GM23338 (cell line): ENCODE data around the gene RNF187. TPM values are rescaled to one million over a fixed set of nuclear protein-coding genes. Genes with fewer than 3 reads are reported as not detected.

ENCODE experiments used
- ATAC-seq: fragments of 200-7000 bp; cut with Tn5 transposase; 3 replicates; pipeline ENCODE4 v1.9.1; 2020
- DNase-seq: peaks from one replicate; pipeline ENCODE4 v3.0.0-alpha.2; 2015; ENCODE audit warnings: low spot score
- H2AFZ ChIP-seq: fragments of 200-600 bp; sonication (generic); 2 replicates; pipeline ENCODE4 v1.8.0; 2016; ENCODE audit warnings: antibody characterized with exemption, mild to moderate bottlenecking, moderate library complexity
- H3F3A ChIP-seq: fragments of 200-600 bp; sonication (generic); replicated peaks from 2 replicates; pipeline ENCODE4 v1.8.0; 2017; ENCODE audit warnings: antibody characterized with exemption, mixed run types, low read depth
- H3K27ac ChIP-seq: fragments of 200-600 bp; sonication (generic); 2 replicates; pipeline ENCODE4 v1.6.1; 2016; ENCODE audit warnings: low read depth
- H3K27me3 ChIP-seq: fragments of 200-600 bp; sonication (generic); 2 replicates; pipeline ENCODE4 v1.8.0; 2016; ENCODE audit warnings: mild to moderate bottlenecking, mixed run types, moderate library complexity; ENCODE audit not compliant: insufficient read depth
- H3K36me3 ChIP-seq: fragments of 200-600 bp; sonication (generic); 2 replicates; pipeline ENCODE4 v1.8.0; 2016; ENCODE audit warnings: mild to moderate bottlenecking; ENCODE audit not compliant: insufficient read depth
- H3K4me1 ChIP-seq: fragments of 200-600 bp; sonication (generic); 2 replicates; pipeline ENCODE4 v1.8.0; 2016; ENCODE audit warnings: mild to moderate bottlenecking, moderate library complexity; ENCODE audit not compliant: insufficient read depth
- H3K4me2 ChIP-seq: fragments of 200-600 bp; sonication (generic); 2 replicates; pipeline ENCODE4 v1.7.1; 2017; ENCODE audit warnings: mixed run types
- H3K4me3 ChIP-seq: fragments of 200-600 bp; sonication (generic); 2 replicates; pipeline ENCODE4 v1.6.1; 2016; ENCODE audit warnings: mixed run types
- H3K79me2 ChIP-seq: fragments of 200-600 bp; sonication (generic); replicated peaks from 2 replicates; pipeline ENCODE4 v1.8.0; 2017; ENCODE audit warnings: mild to moderate bottlenecking; ENCODE audit not compliant: insufficient read depth
- H3K9me2 ChIP-seq: fragments of 200-600 bp; sonication (generic); 2 replicates; pipeline ENCODE4 v1.8.0; 2017; ENCODE audit not compliant: insufficient read depth
- H4K20me1 ChIP-seq: fragments of 200-600 bp; sonication (generic); replicated peaks from 2 replicates; pipeline ENCODE4 v1.8.0; 2017; ENCODE audit warnings: mild to moderate bottlenecking; ENCODE audit not compliant: insufficient read depth
- H3K27ac Mint-ChIP-seq: 2 replicates; pipeline ENCODE4 v1.8.0; 2020; ENCODE audit warnings: inconsistent platforms, mild to moderate bottlenecking, moderate library complexity, mixed read lengths
- H3K27me3 Mint-ChIP-seq: 3 replicates; pipeline ENCODE4 v1.8.0; 2022; ENCODE audit warnings: low read depth, mild to moderate bottlenecking, moderate library complexity, mixed read lengths, inconsistent platforms; ENCODE audit not compliant: insufficient read depth, poor library complexity
- H3K36me3 Mint-ChIP-seq: 3 replicates; pipeline ENCODE4 v1.8.0; 2021; ENCODE audit warnings: low read depth, mild to moderate bottlenecking, inconsistent platforms, moderate library complexity, mixed read lengths
- H3K4me1 Mint-ChIP-seq: 3 replicates; pipeline ENCODE4 v1.8.0; 2020; ENCODE audit warnings: mild to moderate bottlenecking, inconsistent platforms, mixed read lengths
- H3K4me3 Mint-ChIP-seq: 3 replicates; pipeline ENCODE4 v1.8.0; 2021; ENCODE audit warnings: moderate library complexity, mild to moderate bottlenecking, inconsistent platforms, mixed read lengths
- H3K9me3 Mint-ChIP-seq: 3 replicates; pipeline ENCODE4 v1.8.0; 2020; ENCODE audit warnings: moderate library complexity, mild to moderate bottlenecking, inconsistent platforms, mixed read lengths
- CREB1 ChIP-seq: fragments of 250-450 bp; sonication (Bioruptor Pico); IDR thresholded peaks from 2 replicates; pipeline ENCODE4 v1.5.0; 2020; ENCODE audit warnings: low read depth, mild to moderate bottlenecking, moderate library complexity
- NANOG ChIP-seq: IDR thresholded peaks from 2 replicates; pipeline ENCODE4 v1.6.1; 2016; ENCODE audit warnings: antibody characterized with exemption, borderline replicate concordance
- ZNF114 ChIP-seq: fragments of 250-450 bp; sonication (Bioruptor Pico); IDR thresholded peaks from 2 replicates; pipeline ENCODE4 v1.5.0; 2020; ENCODE audit warnings: mild to moderate bottlenecking, moderate library complexity
- ZNF331 ChIP-seq: fragments of 250-450 bp; sonication (Bioruptor Pico); IDR thresholded peaks from 2 replicates; pipeline ENCODE4 v1.5.0; 2020; ENCODE audit warnings: low read depth, mild to moderate bottlenecking, moderate library complexity
- polyA plus RNA-seq: library from polyadenylated mRNA; unstranded; fragments of >200 nt; fragmentation: Nextera tagmentation; extraction: Ambion mirVana; gene quantifications from 2 replicates; pipeline ENCODE4 v1.2.1, GENCODE V29; 2016
- total RNA-seq: library from RNA; depleted of rRNA; stranded (reverse); fragments of >200 nt; shearing (Covaris generic); gene quantifications from 2 replicates; pipeline ENCODE4 v1.2.3, GENCODE V29; 2014
- TF ChIP-seq, protein P1 (sequence below), 2 experiments: fragments of 200-600 bp in 1 of 2; sonication (generic) in 1 of 2; conservative IDR thresholded peaks; 2 replicates each; pipeline versions ENCODE4 v1.5.1 to v1.6.1; 2016 to 2017; ENCODE audit warnings: antibody characterized with exemption in 2 of 2, low read depth in 2 of 2, mild to moderate bottlenecking in 2 of 2, moderate library complexity in 1 of 2
- TF ChIP-seq, protein P2 (sequence below): IDR thresholded peaks from 2 replicates; pipeline ENCODE4 v1.6.1; 2016; ENCODE audit warnings: antibody characterized with exemption
- TF ChIP-seq, protein P3 (sequence below): IDR thresholded peaks from one replicate; pipeline ENCODE4 v1.6.1; 2018; ENCODE audit warnings: antibody characterized with exemption; ENCODE audit not compliant: unreplicated experiment

The RNF187 gene
- total and polyA plus RNA-seq, 2 experiments from 2014 or later, result 24.8 to 55.3 TPM

DNA sequence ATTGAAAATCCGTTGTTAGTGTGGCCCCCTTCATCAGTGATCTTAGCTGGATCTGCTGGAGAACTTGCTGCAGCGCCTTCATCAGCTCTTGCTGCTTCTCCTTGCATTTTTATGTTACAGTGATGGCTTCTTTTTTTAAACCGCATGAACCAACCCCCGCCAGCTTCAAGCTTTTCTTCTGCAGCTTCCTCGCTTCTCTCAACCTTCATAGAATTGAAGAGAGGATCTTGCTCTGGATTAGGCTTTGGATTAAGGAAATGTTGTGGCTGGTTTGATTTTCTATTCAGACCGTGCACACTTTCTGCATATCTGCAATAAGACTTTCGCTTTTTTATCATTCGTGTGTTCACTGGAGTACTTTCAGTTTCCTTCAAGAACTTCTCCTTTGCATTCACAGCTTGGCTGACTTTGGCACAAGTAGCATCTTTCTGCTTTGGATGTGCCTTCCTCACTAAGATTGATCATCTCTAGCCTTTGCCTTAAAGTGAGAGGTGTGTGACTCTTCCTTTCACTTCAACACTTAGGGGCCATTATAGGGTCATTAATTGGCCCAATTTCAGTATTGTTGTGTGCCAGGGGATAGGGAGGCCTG lies 13.1 kb downstream of the RNF187 start:
- no peak overlapping the region; the same call in 2 of the 3 replicates for H3K4me3 Mint-ChIP-seq
- Histone ChIP-seq H3K27ac (no peak overlapping the region), H3K4me1 (peaks cover 14% of the 10 kb centered on the region), H3K36me3 (no peaks in the 10 kb centered on the region), H3F3A (no peaks in the 10 kb centered on the region), H3K27me3 (peaks cover 45% of the 10 kb centered on the region), H3K9me2 (no peaks in the 10 kb centered on the region), H4K20me1 (0 out of 2 replicates have a peak, but pooled peaks cover 4% of the 10 kb centered on the region), H3K79me2 (no peaks in the 10 kb centered on the region), H2AFZ (no peak overlapping the region), H3K4me2 (peak overlapping the region; percentile 25; the same call in 1 of the 2 replicates), H3K4me3 (peak overlapping the region; percentile 8; the same call in 1 of the 2 replicates)
- no peak for TF ChIP-seq ZNF114
- no peak for TF ChIP-seq NANOG
- TF ChIP-seq, protein P1, sequence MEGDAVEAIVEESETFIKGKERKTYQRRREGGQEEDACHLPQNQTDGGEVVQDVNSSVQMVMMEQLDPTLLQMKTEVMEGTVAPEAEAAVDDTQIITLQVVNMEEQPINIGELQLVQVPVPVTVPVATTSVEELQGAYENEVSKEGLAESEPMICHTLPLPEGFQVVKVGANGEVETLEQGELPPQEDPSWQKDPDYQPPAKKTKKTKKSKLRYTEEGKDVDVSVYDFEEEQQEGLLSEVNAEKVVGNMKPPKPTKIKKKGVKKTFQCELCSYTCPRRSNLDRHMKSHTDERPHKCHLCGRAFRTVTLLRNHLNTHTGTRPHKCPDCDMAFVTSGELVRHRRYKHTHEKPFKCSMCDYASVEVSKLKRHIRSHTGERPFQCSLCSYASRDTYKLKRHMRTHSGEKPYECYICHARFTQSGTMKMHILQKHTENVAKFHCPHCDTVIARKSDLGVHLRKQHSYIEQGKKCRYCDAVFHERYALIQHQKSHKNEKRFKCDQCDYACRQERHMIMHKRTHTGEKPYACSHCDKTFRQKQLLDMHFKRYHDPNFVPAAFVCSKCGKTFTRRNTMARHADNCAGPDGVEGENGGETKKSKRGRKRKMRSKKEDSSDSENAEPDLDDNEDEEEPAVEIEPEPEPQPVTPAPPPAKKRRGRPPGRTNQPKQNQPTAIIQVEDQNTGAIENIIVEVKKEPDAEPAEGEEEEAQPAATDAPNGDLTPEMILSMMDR (conservative IDR thresholded peaks at IDR 0.05; ENCODE audit: low read depth in 2 of 2), result no peak
- no peak for TF ChIP-seq CREB1 (CRISPR knock-in tag)
- no peaks in the 10 kb centered on the region; the same call in 2 of the 3 replicates for H3K36me3 Mint-ChIP-seq
- H3K27ac Mint-ChIP-seq, result no peak overlapping the region
- no peak for ATAC-seq
- no peak for DNase-seq
- peaks cover 28% of the 10 kb centered on the region for H3K27me3 Mint-ChIP-seq
- peaks cover 19% of the 10 kb centered on the region for H3K4me1 Mint-ChIP-seq
- peaks cover 11% of the 10 kb centered on the region for H3K9me3 Mint-ChIP-seq

DNA sequence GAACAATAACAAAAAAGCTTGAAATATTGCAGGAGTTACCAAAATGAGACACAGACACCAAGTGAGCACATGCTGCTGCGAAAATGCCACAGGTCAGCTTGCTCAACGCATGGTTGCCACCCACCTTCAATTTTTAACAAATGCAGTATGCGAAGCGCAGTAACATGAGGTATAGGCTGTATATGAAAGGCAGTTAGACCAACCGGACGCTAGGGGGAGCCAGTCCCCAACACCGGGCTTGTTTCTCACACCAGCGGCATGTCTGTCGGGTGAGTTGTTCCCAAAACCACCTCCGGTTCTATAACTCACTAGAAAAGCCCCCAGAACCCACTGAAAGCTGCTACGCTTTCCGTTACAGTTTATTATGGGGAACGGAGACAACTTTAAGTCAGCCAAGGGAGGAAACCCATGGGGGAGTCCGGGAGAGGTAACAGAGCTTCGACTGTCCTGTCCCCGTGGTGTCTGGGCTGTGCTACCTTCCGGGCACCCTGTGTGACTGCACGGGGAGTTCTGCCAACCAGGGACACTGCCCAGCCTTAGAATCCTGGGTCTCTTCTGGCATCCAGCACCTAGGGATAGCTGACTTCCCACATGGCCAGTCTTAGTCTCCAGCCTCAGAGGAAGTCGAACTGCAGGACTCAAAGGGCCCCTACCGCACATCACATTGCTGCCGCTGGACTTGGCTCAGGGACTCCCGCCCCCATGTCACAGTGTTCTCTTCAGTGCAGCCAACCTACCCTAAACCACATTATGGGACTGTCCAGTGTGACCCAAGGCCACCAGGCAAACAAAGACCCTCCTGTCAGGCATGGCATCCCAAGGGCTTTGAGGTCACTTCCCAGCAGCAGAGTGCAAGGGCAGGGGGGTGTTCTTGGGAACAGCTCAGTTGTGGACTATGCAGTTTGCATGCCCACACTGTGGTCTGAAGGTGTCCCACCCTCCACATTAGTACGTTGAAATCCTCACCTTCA lies 14.0 kb downstream of the RNF187 start:
- Histone ChIP-seq H2AFZ (peak overlapping the region; percentile 70), H3K4me3 (peak overlapping the region; percentile 8; the same call in 1 of the 2 replicates), H3K9me2 (no peaks in the 10 kb centered on the region), H3K36me3 (no peaks in the 10 kb centered on the region), H3K27ac (no peak overlapping the region), H3K27me3 (peaks cover 45% of the 10 kb centered on the region), H4K20me1 (0 out of 2 replicates have a peak, but pooled peaks cover under 1% of the 10 kb centered on the region), H3K79me2 (no peaks in the 10 kb centered on the region), H3K4me1 (peaks cover 14% of the 10 kb centered on the region), H3K4me2 (peak overlapping the region; percentile 46), H3F3A (no peaks in the 10 kb centered on the region)
- H3K4me1 Mint-ChIP-seq, result peaks cover 19% of the 10 kb centered on the region
- peaks cover 18% of the 10 kb centered on the region for H3K9me3 Mint-ChIP-seq
- DNase-seq, result peak; percentile 88
- no peak overlapping the region for H3K27ac Mint-ChIP-seq
- peak; percentile 95 for ATAC-seq
- H3K27me3 Mint-ChIP-seq, result peaks cover 33% of the 10 kb centered on the region
- TF ChIP-seq, protein P2, sequence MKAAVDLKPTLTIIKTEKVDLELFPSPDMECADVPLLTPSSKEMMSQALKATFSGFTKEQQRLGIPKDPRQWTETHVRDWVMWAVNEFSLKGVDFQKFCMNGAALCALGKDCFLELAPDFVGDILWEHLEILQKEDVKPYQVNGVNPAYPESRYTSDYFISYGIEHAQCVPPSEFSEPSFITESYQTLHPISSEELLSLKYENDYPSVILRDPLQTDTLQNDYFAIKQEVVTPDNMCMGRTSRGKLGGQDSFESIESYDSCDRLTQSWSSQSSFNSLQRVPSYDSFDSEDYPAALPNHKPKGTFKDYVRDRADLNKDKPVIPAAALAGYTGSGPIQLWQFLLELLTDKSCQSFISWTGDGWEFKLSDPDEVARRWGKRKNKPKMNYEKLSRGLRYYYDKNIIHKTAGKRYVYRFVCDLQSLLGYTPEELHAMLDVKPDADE, result no peak
- TF ChIP-seq, protein P1 (conservative IDR thresholded peaks at IDR 0.05; ENCODE audit: low read depth in 2 of 2), result peak; percentile 91 to 92
- no peak for TF ChIP-seq ZNF331
- TF ChIP-seq, protein P3, sequence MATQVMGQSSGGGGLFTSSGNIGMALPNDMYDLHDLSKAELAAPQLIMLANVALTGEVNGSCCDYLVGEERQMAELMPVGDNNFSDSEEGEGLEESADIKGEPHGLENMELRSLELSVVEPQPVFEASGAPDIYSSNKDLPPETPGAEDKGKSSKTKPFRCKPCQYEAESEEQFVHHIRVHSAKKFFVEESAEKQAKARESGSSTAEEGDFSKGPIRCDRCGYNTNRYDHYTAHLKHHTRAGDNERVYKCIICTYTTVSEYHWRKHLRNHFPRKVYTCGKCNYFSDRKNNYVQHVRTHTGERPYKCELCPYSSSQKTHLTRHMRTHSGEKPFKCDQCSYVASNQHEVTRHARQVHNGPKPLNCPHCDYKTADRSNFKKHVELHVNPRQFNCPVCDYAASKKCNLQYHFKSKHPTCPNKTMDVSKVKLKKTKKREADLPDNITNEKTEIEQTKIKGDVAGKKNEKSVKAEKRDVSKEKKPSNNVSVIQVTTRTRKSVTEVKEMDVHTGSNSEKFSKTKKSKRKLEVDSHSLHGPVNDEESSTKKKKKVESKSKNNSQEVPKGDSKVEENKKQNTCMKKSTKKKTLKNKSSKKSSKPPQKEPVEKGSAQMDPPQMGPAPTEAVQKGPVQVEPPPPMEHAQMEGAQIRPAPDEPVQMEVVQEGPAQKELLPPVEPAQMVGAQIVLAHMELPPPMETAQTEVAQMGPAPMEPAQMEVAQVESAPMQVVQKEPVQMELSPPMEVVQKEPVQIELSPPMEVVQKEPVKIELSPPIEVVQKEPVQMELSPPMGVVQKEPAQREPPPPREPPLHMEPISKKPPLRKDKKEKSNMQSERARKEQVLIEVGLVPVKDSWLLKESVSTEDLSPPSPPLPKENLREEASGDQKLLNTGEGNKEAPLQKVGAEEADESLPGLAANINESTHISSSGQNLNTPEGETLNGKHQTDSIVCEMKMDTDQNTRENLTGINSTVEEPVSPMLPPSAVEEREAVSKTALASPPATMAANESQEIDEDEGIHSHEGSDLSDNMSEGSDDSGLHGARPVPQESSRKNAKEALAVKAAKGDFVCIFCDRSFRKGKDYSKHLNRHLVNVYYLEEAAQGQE, result no peak
- H3K4me3 Mint-ChIP-seq, result no peak overlapping the region; the same call in 2 of the 3 replicates
- no peaks in the 10 kb centered on the region for H3K36me3 Mint-ChIP-seq
